Uterus (tissue), 4 donors: ENCODE results near the gene PRRC2B. TPM values are rescaled to one million over a fixed set of nuclear protein-coding genes. Genes with fewer than 3 reads are reported as not detected.
A peak's percentile ranks its signal among the peaks of the same experiment; 100 is the strongest.
"Not testable (repeated sequence)": the region's sequence is repeated elsewhere in the genome, so short reads cannot be mapped to it uniquely, and the experiment has no call there.

Experiments used
- DNase-seq, 2 donors: peaks; one replicate each; pipeline ENCODE4 v3.0.0-alpha.2; 2019 to 2020
- H3K27ac ChIP-seq, 2 donors: fragments of 200-600 bp; sonication (generic); 1 replicate in 1 of 2; 2 replicates in 1 of 2; pipeline ENCODE4 v1.5.1; 2016 to 2018
- H3K27me3 ChIP-seq, 2 donors: fragments of 200-600 bp; sonication (generic); one replicate each; pipeline ENCODE4 v1.5.1; 2018 to 2019; ENCODE audit warnings: control low read depth in 1 of 2
- H3K36me3 ChIP-seq, 2 donors: fragments of 200-600 bp; sonication (generic); one replicate each; pipeline ENCODE4 v1.5.1; 2019; ENCODE audit warnings: control low read depth in 1 of 2
- H3K4me1 ChIP-seq, 2 donors: fragments of 200-600 bp; sonication (generic); one replicate each; pipeline ENCODE4 v1.5.1; 2018 to 2019; ENCODE audit warnings: control low read depth in 1 of 2
- H3K4me3 ChIP-seq, 2 donors: fragments of 200-600 bp; sonication (generic); 1 replicate in 1 of 2; 2 replicates in 1 of 2; pipeline ENCODE4 v1.5.1; 2018 to 2019; ENCODE audit warnings: mild to moderate bottlenecking in 1 of 2
- H3K9me3 ChIP-seq, 2 donors: fragments of 200-600 bp; sonication (generic); one replicate each; pipeline ENCODE4 v1.5.1; 2019; ENCODE audit warnings: control low read depth in 1 of 2
- POLR2A ChIP-seq, 2 donors: fragments of 450-650 bp; IDR thresholded peaks; one replicate each; pipeline ENCODE4 v1.6.1; 2016; ENCODE audit warnings: antibody characterized with exemption in 2 of 2, mild to moderate bottlenecking in 1 of 2, moderate library complexity in 1 of 2
- intact Hi-C: fragments of 100-400 bp; cut with DNase I; formaldehyde crosslinking; loops from one replicate; pipeline ENCODE4 v1.15.1; 2023; ENCODE audit warnings: low total_unique reads
- total RNA-seq, 4 donors: library from RNA; depleted of rRNA in 3 of 4; stranded (reverse); fragments of >200 nt in 3 of 4; gene quantifications; one replicate each; pipeline versions ENCODE4 v1.1.0 to v1.2.4, GENCODE V29; 2014 to 2023
- TF ChIP-seq, protein P1 (sequence below), 4 experiments: fragments of 200-600 bp in 2 of 4; fragments of 450-650 bp in 2 of 4; sonication (generic) in 2 of 4; IDR thresholded peaks; one replicate each; pipeline ENCODE4 v1.5.1; 2016 to 2019; ENCODE audit warnings: antibody characterized with exemption in 4 of 4, mild to moderate bottlenecking in 2 of 4, moderate library complexity in 1 of 4
- donor health status: DM: yes; HTN: yes; CAD: no.

PRRC2B gene
- total RNA-seq, 4 donors from 2014 or later, result 81.5 to 297 (median 133) TPM

DNA sequence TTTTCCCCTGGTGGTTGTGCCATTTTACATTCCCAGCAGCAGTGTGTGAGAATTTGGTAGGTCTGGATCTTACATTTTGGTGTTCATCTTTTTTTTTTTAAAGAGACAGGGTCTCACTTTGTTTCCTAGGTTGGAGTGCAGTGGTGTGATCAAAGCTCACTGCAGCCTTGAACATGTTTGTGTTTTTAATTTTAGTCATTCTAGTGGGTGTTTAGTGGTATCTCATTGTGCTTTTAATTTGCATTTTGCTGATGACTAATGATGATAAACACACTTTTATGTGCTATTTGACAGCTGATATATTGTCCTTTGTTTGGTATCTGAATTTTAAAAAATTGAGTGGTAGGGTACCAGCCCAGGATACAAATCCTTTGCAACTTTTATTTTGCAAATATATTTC, 55.4 kb downstream of the PRRC2B start:
- TF ChIP-seq POLR2A (IDR thresholded peaks at IDR 0.05), result no peak
- TF ChIP-seq, protein P1, sequence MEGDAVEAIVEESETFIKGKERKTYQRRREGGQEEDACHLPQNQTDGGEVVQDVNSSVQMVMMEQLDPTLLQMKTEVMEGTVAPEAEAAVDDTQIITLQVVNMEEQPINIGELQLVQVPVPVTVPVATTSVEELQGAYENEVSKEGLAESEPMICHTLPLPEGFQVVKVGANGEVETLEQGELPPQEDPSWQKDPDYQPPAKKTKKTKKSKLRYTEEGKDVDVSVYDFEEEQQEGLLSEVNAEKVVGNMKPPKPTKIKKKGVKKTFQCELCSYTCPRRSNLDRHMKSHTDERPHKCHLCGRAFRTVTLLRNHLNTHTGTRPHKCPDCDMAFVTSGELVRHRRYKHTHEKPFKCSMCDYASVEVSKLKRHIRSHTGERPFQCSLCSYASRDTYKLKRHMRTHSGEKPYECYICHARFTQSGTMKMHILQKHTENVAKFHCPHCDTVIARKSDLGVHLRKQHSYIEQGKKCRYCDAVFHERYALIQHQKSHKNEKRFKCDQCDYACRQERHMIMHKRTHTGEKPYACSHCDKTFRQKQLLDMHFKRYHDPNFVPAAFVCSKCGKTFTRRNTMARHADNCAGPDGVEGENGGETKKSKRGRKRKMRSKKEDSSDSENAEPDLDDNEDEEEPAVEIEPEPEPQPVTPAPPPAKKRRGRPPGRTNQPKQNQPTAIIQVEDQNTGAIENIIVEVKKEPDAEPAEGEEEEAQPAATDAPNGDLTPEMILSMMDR (IDR thresholded peaks at IDR 0.05), result no peak
- intact Hi-C loops, result no loop called here
- H3K9me3 ChIP-seq, result no peaks in the 10 kb centered on the region
- no peak overlapping the region for H3K4me3 ChIP-seq
- no peak for DNase-seq
- no peaks in the 10 kb centered on the region for H3K36me3 ChIP-seq
- no peaks in the 10 kb centered on the region for H3K27me3 ChIP-seq
- H3K27ac ChIP-seq, result no peak overlapping the region
- no peaks in the 10 kb centered on the region for H3K4me1 ChIP-seq

DNA sequence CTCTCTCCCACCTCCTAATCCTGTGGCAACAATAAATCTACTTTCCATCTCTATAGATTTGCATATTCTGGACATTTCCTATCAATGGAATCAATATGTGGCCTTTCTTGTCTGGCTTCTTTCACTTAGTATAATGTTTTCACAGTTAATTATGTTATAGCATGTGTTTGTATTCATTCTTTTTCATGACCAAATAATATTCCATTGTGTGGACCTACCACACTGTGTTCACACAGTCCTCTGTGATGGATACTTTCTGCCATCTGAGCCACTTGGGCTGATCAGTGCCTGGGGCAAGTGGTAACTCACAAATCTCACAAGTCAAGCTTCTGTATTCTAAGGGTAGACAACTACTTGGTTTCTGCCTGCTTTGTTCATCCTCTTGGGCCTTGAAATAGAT, 60.1 kb downstream of the PRRC2B start:
- TF ChIP-seq, protein P1 (IDR thresholded peaks at IDR 0.05), result no peak
- TF ChIP-seq POLR2A (IDR thresholded peaks at IDR 0.05), result no peak
- intact Hi-C loops, result no loop called here
- Histone ChIP-seq H3K4me1 (no peaks in the 10 kb centered on the region), H3K4me3 (no peak overlapping the region), H3K9me3 (no peaks in the 10 kb centered on the region), H3K27ac (no peak overlapping the region), H3K27me3 (no peaks in the 10 kb centered on the region), H3K36me3 (no peaks in the 10 kb centered on the region)
- DNase-seq, result no peak

DNA sequence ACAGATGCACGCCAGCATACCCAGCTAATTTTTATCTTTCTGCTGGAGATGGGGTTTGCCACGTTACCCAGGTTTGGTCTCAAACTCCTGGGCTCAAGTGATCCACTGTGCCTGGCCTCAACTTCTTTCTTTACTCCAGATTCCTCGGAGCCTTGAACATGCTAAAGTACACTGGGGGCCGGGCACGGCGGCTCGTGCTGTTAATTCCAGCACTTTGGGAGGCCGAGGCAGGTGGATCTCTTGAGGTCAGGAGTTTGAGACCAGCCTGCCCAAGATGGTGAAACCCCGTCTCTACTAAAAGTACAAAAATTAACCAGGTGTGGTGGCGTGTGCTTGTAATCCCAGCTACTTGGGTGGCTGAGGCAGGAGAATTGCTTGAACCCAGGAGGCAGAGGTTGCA, 61.8 kb downstream of the PRRC2B start:
- DNase-seq, intact Hi-C loops, H3K9me3 ChIP-seq, H3K4me3 ChIP-seq, H3K27ac ChIP-seq, H3K36me3 ChIP-seq, H3K27me3 ChIP-seq, H3K4me1 ChIP-seq: not testable (repeated sequence)

DNA sequence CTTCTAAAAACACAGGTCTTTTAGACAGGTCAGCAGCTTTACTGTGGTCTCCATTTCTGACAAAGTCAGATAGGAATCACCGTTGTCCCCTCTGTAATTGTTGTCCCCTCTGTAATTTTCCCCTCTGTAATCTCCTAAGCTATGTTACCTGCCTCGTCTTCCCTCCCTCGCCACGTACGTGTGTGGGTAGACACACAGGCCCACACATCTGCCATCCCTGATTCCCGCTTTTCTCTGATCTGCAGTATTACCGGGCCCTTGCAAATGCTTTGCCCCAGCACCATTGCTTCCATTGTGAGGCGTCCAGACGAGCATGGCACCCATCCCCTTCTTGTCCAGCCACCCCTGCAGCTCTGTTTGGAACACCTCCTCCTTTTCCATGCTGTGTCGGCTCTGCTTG, 63.9 kb downstream of the PRRC2B start:
- H3K36me3 ChIP-seq, result no peaks in the 10 kb centered on the region
- no peaks in the 10 kb centered on the region for H3K27me3 ChIP-seq
- TF ChIP-seq POLR2A (IDR thresholded peaks at IDR 0.05), result no peak
- TF ChIP-seq, protein P1 (IDR thresholded peaks at IDR 0.05), result no peak
- intact Hi-C loops, result no loop called here
- no peak overlapping the region for H3K4me3 ChIP-seq
- H3K9me3 ChIP-seq, result no peaks in the 10 kb centered on the region
- H3K27ac ChIP-seq, result no peak overlapping the region
- H3K4me1 ChIP-seq, result no peaks in the 10 kb centered on the region
- peak in 1 of 2 donors; percentile 6 for DNase-seq

DNA sequence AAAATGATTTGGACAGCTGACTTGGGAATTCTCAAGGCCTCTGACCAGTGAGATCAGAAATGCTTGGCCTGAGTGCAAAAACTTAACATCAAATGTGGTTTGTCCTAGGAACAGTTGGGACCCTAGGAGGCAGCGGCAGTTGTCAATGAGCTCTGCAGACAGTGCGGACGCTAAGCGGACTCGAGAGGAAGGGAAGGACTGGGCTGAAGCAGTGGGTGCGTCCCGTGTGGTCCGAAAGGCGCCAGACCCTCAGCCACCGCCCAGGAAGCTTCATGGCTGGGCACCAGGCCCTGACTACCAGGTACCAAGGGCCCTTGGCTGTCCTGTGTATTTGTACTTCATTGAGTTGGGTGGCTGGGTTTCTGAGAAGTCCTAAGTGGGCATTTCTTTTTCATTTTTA, 65.2 kb downstream of the PRRC2B start:
- peak in 1 of 2 donors; percentile 10 for DNase-seq
- Histone ChIP-seq H3K4me3 (no peak overlapping the region), H3K4me1 (no peaks in the 10 kb centered on the region), H3K27ac (no peak overlapping the region), H3K9me3 (no peaks in the 10 kb centered on the region), H3K27me3 (no peaks in the 10 kb centered on the region), H3K36me3 (no peaks in the 10 kb centered on the region)
- intact Hi-C loops, result no loop called here
- TF ChIP-seq, protein P1 (IDR thresholded peaks at IDR 0.05), result no peak
- TF ChIP-seq POLR2A (IDR thresholded peaks at IDR 0.05), result no peak

DNA sequence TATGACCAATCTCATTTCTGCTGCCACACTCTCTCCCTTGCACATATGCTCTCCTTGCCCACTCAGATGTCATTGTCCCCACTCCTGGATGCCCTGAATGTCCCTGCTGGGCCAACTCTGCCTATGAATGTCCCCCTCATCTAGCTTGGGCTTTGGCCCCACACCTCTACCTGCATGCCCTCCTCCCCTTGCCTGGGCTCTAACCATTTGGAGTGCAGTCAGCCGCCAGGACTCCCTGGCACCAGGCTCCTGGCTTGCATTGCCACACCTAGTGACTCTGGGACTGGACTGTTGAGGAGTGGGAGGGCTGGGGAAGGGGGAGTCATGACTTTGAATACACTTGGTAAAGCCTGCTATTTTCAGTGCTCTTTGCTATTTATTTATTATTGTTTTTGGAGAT, 67.3 kb downstream of the PRRC2B start:
- intact Hi-C loops, result no loop called here
- DNase-seq, result no peak
- H3K36me3 ChIP-seq, result no peaks in the 10 kb centered on the region
- no peaks in the 10 kb centered on the region for H3K4me1 ChIP-seq
- TF ChIP-seq, protein P1 (IDR thresholded peaks at IDR 0.05), result no peak
- no peak for TF ChIP-seq POLR2A (IDR thresholded peaks at IDR 0.05)
- H3K27me3 ChIP-seq, result no peaks in the 10 kb centered on the region
- no peaks in the 10 kb centered on the region for H3K9me3 ChIP-seq
- H3K4me3 ChIP-seq, result no peak overlapping the region
- no peak overlapping the region for H3K27ac ChIP-seq
